Measurements from ENCODE around the gene PLEKHH2.

The PLEKHH2 gene

GRCh38 chr2:43812006-43812405 lies 174.9 kb downstream of the PLEKHH2 start:
- no peak for DNase-seq (ENCODE audit: low read depth, low spot score)

- DNase-seq (ENCODE audit: low read depth, low spot score): no peak
Observed at GRCh38 chr2:43812947-43813346, 175.9 kb downstream of the PLEKHH2 start.

- no peak for DNase-seq (ENCODE audit: low read depth, low spot score)
Observed at GRCh38 chr2:43814711-43815110, 177.7 kb downstream of the PLEKHH2 start.
